Ovary (tissue), 9 donors: ENCODE results near the gene DLL3. TPM values are rescaled to one million over a fixed set of nuclear protein-coding genes. Genes with fewer than 3 reads are reported as not detected.

Experiments
- DNase-seq, 5 donors: peaks; one replicate each; pipeline ENCODE4 v3.0.0-alpha.2; 2019 to 2020
- H3K27ac ChIP-seq, 2 donors: fragments of 200-600 bp; one replicate each; pipeline versions ENCODE4 v1.5.1 to v1.8.0; 2019 to 2022
- H3K27me3 ChIP-seq: fragments of 200-600 bp; one replicate; pipeline ENCODE4 v1.8.0; 2022
- H3K36me3 ChIP-seq: fragments of 200-600 bp; sonication (generic); one replicate; pipeline ENCODE4 v1.5.1; 2019
- H3K4me1 ChIP-seq: one replicate; pipeline ENCODE4 v1.8.1; 2013; ENCODE audit warnings: mild to moderate bottlenecking, moderate library complexity; ENCODE audit not compliant: insufficient read depth
- H3K4me3 ChIP-seq: fragments of 200-600 bp; sonication (generic); one replicate; pipeline ENCODE4 v1.5.1; 2017
- H3K9me3 ChIP-seq, 2 donors: fragments of 200-600 bp in 1 of 2; sonication (generic) in 1 of 2; one replicate each; pipeline versions ENCODE4 v1.5.1 to v1.8.1; 2013 to 2019; ENCODE audit warnings: mild to moderate bottlenecking in 1 of 2, moderate library complexity in 1 of 2
- EP300 ChIP-seq: sonication (generic); formaldehyde crosslinking; IDR thresholded peaks from one replicate; pipeline ENCODE4 v1.6.1; 2017; ENCODE audit warnings: antibody characterized with exemption
- POLR2A ChIP-seq: fragments of 450-650 bp; IDR thresholded peaks from one replicate; pipeline ENCODE4 v1.6.1; 2017; ENCODE audit warnings: antibody characterized with exemption, mild to moderate bottlenecking, moderate library complexity
- WGBS, 3 donors: extraction: QIAGEN DNeasy Blood & Tissue Kit in 1 of 3; methylation state at CpG; one replicate each; pipeline versions ENCODE4 v1.1.5 to v1.1.7; 2013 to 2017; 5-methylcytosine and 5-hydroxymethylcytosine counted together
- intact Hi-C, 4 donors: fragments of 100-400 bp; cut with DNase I; formaldehyde crosslinking; loops; one replicate each; pipeline versions ENCODE4 v1.11.0 to v1.15.1; 2022 to 2023
- polyA plus RNA-seq, 2 donors: library from polyadenylated mRNA; stranded (reverse); fragments of 200-250 nt in 1 of 2; fragments of 350-450 nt in 1 of 2; fragmentation: Illumina TruSeq in 1 of 2; extraction: RNeasy Lipid Tissue Mini Kit (QIAGEN cat#74804) in 1 of 2; gene quantifications; one replicate each; pipeline ENCODE4 v1.2.3, GENCODE V29; 2013 to 2014
- total RNA-seq, 7 donors: library from RNA; depleted of rRNA in 2 of 7; stranded (reverse); fragments of >200 nt in 2 of 7; fragmentation: NEBNext Ultra II Directional in 3 of 7; extraction: Animal tissue kit (Norgen Biotek cat#: 25700) in 3 of 7; gene quantifications; one replicate each; pipeline versions ENCODE4 v1.1.0 to v1.2.4, GENCODE V29; 2016 to 2023
- TF ChIP-seq, protein P1 (sequence below), 3 donors: fragments of 450-650 bp in 2 of 3; fragments of 200-600 bp in 1 of 3; IDR thresholded peaks; one replicate each; pipeline versions ENCODE4 v1.5.1 to v1.8.0; 2016 to 2022; ENCODE audit warnings: antibody characterized with exemption in 3 of 3, mild to moderate bottlenecking in 1 of 3
- donor health status: DM: no; HTN: no; CAD: no; lungs with moderate emphysema.
- donor health status: DM: no; HTN: no; CAD: no.
- donor health status: Bipolar disorder and iron deficiency.
- donor health status: DM: yes; HTN: yes; CAD: no.
- donor health status: DM: no; HTN: no; CAD: no.
- donor health status: DM: yes; HTN: yes; CAD: no.

Gene DLL3
- total and polyA plus RNA-seq, 9 donors: 0.10 to 0.33 (median 0.22) TPM; not detected in 4

DNA sequence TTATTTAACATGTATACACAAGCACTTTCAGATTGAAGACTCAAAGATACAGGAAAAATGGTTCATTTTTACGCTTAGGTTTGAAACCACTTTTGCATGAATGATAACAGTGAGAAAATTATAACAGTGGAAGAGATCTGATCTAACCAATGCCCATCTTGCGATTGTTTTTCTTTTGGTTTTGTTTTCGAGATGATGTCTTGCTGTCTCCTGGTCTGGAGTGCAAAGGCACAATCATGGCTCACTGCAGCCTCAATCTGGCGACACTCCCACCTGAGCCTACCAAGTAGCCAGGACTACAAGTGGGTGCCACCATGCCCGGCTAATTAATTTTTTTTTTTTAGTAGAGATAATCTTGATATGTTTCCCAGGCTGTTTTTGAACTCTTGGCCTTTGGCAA, 51.5 kb downstream of the DLL3 start:
- TF ChIP-seq POLR2A (no peak), EP300 (no peak)
- TF ChIP-seq, protein P1, sequence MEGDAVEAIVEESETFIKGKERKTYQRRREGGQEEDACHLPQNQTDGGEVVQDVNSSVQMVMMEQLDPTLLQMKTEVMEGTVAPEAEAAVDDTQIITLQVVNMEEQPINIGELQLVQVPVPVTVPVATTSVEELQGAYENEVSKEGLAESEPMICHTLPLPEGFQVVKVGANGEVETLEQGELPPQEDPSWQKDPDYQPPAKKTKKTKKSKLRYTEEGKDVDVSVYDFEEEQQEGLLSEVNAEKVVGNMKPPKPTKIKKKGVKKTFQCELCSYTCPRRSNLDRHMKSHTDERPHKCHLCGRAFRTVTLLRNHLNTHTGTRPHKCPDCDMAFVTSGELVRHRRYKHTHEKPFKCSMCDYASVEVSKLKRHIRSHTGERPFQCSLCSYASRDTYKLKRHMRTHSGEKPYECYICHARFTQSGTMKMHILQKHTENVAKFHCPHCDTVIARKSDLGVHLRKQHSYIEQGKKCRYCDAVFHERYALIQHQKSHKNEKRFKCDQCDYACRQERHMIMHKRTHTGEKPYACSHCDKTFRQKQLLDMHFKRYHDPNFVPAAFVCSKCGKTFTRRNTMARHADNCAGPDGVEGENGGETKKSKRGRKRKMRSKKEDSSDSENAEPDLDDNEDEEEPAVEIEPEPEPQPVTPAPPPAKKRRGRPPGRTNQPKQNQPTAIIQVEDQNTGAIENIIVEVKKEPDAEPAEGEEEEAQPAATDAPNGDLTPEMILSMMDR (IDR thresholded peaks at IDR 0.05): no peak
- Histone ChIP-seq H3K36me3 (no peaks in the 10 kb centered on the region), H3K4me1 (no peaks in the 10 kb centered on the region), H3K9me3 (no peaks in the 10 kb centered on the region), H3K27ac (no peak overlapping the region), H3K27me3 (no peaks in the 10 kb centered on the region), H3K4me3 (no peak overlapping the region)
- WGBS, 3 donors: 72 to 80% (median 80%) methylated on average over 5 of the region's 5 CpGs
- intact Hi-C loops: loop anchor here in 2 of 4 donors (10.0 kb wide), 1 partner anchor 295 kb away; the partner anchor contains the start of gene FBL (in 2 of the 2)
- DNase-seq: no peak

DNA sequence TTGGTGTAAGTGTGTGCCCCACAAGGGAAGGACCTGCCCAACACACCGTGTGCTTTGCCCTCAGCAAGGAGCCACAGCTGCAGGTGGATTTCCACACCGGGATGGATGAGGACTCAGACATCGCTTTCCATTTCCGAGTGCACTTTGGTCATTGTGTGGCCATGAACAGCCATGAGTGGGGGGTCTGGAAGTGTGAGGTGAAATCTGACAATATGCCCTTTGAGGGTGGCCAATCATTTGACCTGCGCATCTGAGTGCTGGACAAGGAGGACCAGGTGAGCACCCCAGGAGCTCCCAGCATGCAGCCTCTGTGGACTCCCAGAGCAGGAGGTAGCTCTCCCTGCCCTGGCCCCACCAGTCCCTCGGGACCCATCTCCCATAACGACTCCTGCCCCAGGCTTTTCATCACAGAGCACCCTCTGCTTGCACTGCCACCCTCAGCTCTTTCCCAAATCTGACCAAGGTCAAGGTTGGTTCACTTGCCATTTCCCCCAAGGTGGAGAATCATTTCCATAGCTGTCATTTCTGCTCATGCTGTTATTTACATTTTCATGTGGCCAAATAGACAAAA, 54.4 kb downstream of the DLL3 start:
- no peak for TF ChIP-seq EP300
- no peak for TF ChIP-seq POLR2A
- TF ChIP-seq, protein P1 (IDR thresholded peaks at IDR 0.05): no peak
- intact Hi-C loops: loop anchor here in 2 of 4 donors (10.0 kb wide), 1 partner anchor 292 kb away; the partner anchor contains the start of gene FBL (in 2 of the 2)
- 44 to 65% (median 56%) methylated on average over 6 to 7 of the region's 7 CpGs for WGBS, 3 donors
- Histone ChIP-seq H3K36me3 (no peaks in the 10 kb centered on the region), H3K9me3 (no peaks in the 10 kb centered on the region), H3K4me3 (no peak overlapping the region), H3K27ac (no peak overlapping the region), H3K4me1 (no peaks in the 10 kb centered on the region), H3K27me3 (no peaks in the 10 kb centered on the region)
- DNase-seq: no peak

DNA sequence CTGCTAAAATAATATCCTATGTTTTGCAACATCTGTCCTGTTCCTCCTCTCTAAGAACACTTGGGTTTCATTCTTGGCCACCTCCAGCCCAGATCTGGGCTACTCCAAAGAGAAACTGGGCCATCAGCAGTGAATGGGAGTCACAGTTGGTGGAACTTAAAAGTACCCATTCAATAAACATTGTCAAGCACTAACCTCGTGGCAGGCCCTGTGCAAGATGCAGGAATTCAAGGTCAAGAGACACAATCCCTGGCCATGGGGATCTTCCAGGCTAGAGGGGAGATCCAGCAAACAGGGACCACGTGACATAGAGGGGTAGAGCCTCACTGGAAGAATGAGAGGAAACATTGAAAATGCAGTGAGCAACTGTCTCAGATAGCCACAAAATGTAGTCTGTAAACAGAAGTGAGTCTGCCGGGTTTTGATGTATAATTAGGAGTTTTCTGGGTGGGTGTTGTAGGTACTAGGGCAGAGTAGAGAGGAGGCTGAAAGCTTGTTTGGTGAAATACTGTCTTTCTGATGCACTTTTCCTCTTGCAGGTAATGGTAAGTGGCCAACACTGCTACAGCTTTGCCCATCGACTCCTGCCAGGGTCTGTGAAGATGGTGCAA, 56.1 kb downstream of the DLL3 start:
- TF ChIP-seq, protein P1 (IDR thresholded peaks at IDR 0.05): no peak
- TF ChIP-seq POLR2A (no peak), EP300 (no peak)
- Histone ChIP-seq H3K9me3 (no peaks in the 10 kb centered on the region), H3K27ac (no peak overlapping the region), H3K4me3 (no peak overlapping the region), H3K27me3 (no peaks in the 10 kb centered on the region), H3K36me3 (no peaks in the 10 kb centered on the region), H3K4me1 (no peaks in the 10 kb centered on the region)
- no peak for DNase-seq
- intact Hi-C loops: loop anchor here in 2 of 4 donors (10.0 kb wide), 1 partner anchor 290 kb away; the partner anchor contains the start of gene FBL (in 2 of the 2)
- WGBS, 3 donors: 51 to 70% (median 52%) methylated on average over 4 of the region's 4 CpGs

DNA sequence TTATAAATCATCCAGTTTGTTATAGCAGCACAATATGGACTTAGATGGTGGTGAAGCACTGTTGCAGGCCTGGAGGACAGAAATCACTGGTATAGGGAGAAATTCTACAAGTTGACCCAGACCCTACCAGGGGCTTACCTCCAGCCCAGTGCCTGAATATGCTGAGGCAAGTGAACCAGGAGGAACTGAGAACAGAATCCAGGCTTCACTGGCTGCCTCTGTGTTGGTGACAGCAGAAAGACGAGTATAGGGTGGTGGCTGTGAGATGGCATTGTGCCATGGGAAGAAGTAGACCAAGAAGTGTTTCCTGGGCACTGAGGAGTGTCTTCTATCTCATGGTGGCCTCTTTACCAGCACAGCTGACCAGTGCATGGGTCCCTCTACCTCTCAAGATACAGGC, 57.1 kb downstream of the DLL3 start:
- TF ChIP-seq EP300 (no peak), POLR2A (no peak)
- TF ChIP-seq, protein P1 (IDR thresholded peaks at IDR 0.05): no peak
- Histone ChIP-seq H3K36me3 (no peaks in the 10 kb centered on the region), H3K4me1 (no peaks in the 10 kb centered on the region), H3K27ac (no peak overlapping the region), H3K27me3 (no peaks in the 10 kb centered on the region), H3K9me3 (no peaks in the 10 kb centered on the region), H3K4me3 (no peak overlapping the region)
- DNase-seq: no peak
- 36 to 55% (median 41%) methylated on average over 1 of the region's 1 CpG for WGBS, 3 donors
- intact Hi-C loops: loop anchor here in 2 of 4 donors (10.0 kb wide), 1 partner anchor 289 kb away; the partner anchor contains the start of gene FBL (in 2 of the 2)

Other genes with a start within 250 kb of the DLL3 start
- gene IFNL2, start 230.6 kb upstream of the DLL3 start, total RNA-seq: not detected
- gene IFNL2, start 230.6 kb upstream of the DLL3 start, polyA plus RNA-seq: not detected
- gene IFNL1, start 202.5 kb upstream of the DLL3 start, total RNA-seq: not detected
- gene IFNL1, start 202.5 kb upstream of the DLL3 start, polyA plus RNA-seq: not detected
- gene LRFN1, start 178.1 kb upstream of the DLL3 start, total RNA-seq: 1 to 10 TPM in 4 of 7 donors, under 1 TPM in 3; 0.12 to 2.2 (median 1.2) TPM
- 1 to 10 TPM in 1 of 2 donors, under 1 TPM in 1; 0.40 to 1.2 TPM for gene LRFN1, start 178.1 kb upstream of the DLL3 start, polyA plus RNA-seq
- gene GMFG, start 162.9 kb upstream of the DLL3 start, total RNA-seq: 10 to 100 TPM in 3 of 7 donors, 1 to 10 TPM in 4; 5.6 to 21.9 (median 9.9) TPM
- 10 to 100 TPM; 20.5 to 39.7 TPM for gene GMFG, start 162.9 kb upstream of the DLL3 start, polyA plus RNA-seq
- 100 to 1,000 TPM in 5 of 7 donors, 10 to 100 TPM in 2; 59.0 to 139 (median 110) TPM for gene SAMD4B, start 156.5 kb upstream of the DLL3 start, total RNA-seq
- 100 to 1,000 TPM in 1 of 2 donors, 10 to 100 TPM in 1; 64.4 to 119 TPM for gene SAMD4B, start 156.5 kb upstream of the DLL3 start, polyA plus RNA-seq
- gene PAF1, start 107.8 kb upstream of the DLL3 start, total RNA-seq: 10 to 100 TPM; 31.0 to 60.2 (median 47.4) TPM
- 10 to 100 TPM; 52.7 to 78.1 TPM for gene PAF1, start 107.8 kb upstream of the DLL3 start, polyA plus RNA-seq
- gene MED29, start 107.6 kb upstream of the DLL3 start, total RNA-seq: 10 to 100 TPM; 27.7 to 62.9 (median 59.9) TPM
- 10 to 100 TPM; 43.5 to 48.8 TPM for gene MED29, start 107.6 kb upstream of the DLL3 start, polyA plus RNA-seq
- gene ZFP36, start 92.1 kb upstream of the DLL3 start, total RNA-seq: 100 to 1,000 TPM in 6 of 7 donors, 10 to 100 TPM in 1; 78.1 to 995 (median 152) TPM
- 100 to 1,000 TPM; 204 to 320 TPM for gene ZFP36, start 92.1 kb upstream of the DLL3 start, polyA plus RNA-seq
- gene PLEKHG2, start 86.3 kb upstream of the DLL3 start, total RNA-seq: 10 to 100 TPM in 6 of 7 donors, 1 to 10 TPM in 1; 8.6 to 68.0 (median 33.9) TPM
- 10 to 100 TPM; 12.9 to 23.0 TPM for gene PLEKHG2, start 86.3 kb upstream of the DLL3 start, polyA plus RNA-seq
- 1,000 to 10,000 TPM; 3,321 to 5,287 (median 4,531) TPM for gene RPS16, start 63.0 kb upstream of the DLL3 start, total RNA-seq
- 1,000 to 10,000 TPM; 2,348 to 7,403 TPM for gene RPS16, start 63.0 kb upstream of the DLL3 start, polyA plus RNA-seq
- 100 to 1,000 TPM in 4 of 7 donors, 10 to 100 TPM in 3; 51.4 to 127 (median 101) TPM for gene SUPT5H, start 53.4 kb upstream of the DLL3 start, total RNA-seq
- gene SUPT5H, start 53.4 kb upstream of the DLL3 start, polyA plus RNA-seq: 100 to 1,000 TPM in 1 of 2 donors, 10 to 100 TPM in 1; 98.8 to 163 TPM
- gene TIMM50, start 18.1 kb upstream of the DLL3 start, total RNA-seq: 10 to 100 TPM; 31.5 to 59.9 (median 51.4) TPM
- 10 to 100 TPM; 41.2 to 48.3 TPM for gene TIMM50, start 18.1 kb upstream of the DLL3 start, polyA plus RNA-seq
- under 1 TPM in 1 of 7 donors, not detected in 6; 0.27 TPM for gene SELENOV, start 16.2 kb downstream of the DLL3 start, total RNA-seq
- gene SELENOV, start 16.2 kb downstream of the DLL3 start, polyA plus RNA-seq: under 1 TPM in 1 of 2 donors, not detected in 1; 0.39 TPM
- gene EID2B, start 33.9 kb downstream of the DLL3 start, total RNA-seq: 1 to 10 TPM; 3.1 to 7.0 (median 6.2) TPM
- gene EID2B, start 33.9 kb downstream of the DLL3 start, polyA plus RNA-seq: 1 to 10 TPM; 2.3 to 7.5 TPM
- 10 to 100 TPM in 5 of 7 donors, 1 to 10 TPM in 2; 6.9 to 17.0 (median 13.1) TPM for gene EID2, start 41.2 kb downstream of the DLL3 start, total RNA-seq
- 10 to 100 TPM; 10.5 to 13.5 TPM for gene EID2, start 41.2 kb downstream of the DLL3 start, polyA plus RNA-seq
- not detected for gene LGALS13, start 103.6 kb downstream of the DLL3 start, total RNA-seq
- gene LGALS13, start 103.6 kb downstream of the DLL3 start, polyA plus RNA-seq: not detected
- gene LGALS16, start 157.0 kb downstream of the DLL3 start, total RNA-seq: not detected
- not detected for gene LGALS16, start 157.0 kb downstream of the DLL3 start, polyA plus RNA-seq
- gene LGALS14, start 205.5 kb downstream of the DLL3 start, total RNA-seq: not detected
- not detected for gene LGALS14, start 205.5 kb downstream of the DLL3 start, polyA plus RNA-seq
- not detected for gene CLC, start 239.1 kb downstream of the DLL3 start, total RNA-seq
- gene CLC, start 239.1 kb downstream of the DLL3 start, polyA plus RNA-seq: not detected